Keratinocyte (primary cell): ENCODE measurements around the gene BLZF1. TPM values are rescaled to one million over a fixed set of nuclear protein-coding genes. Genes with fewer than 3 reads are reported as not detected.

Experiments
- DNase-seq: peaks from one replicate; pipeline ENCODE4 v3.0.0-alpha.2; 2011; ENCODE audit warnings: low read depth, missing footprints, low spot score
- FAIRE-seq: peaks from 2 replicates; lab custom pipeline; 2011; peaks lifted over from hg19 to GRCh38; lab: Jason Lieb, UNC
- H2AFZ ChIP-seq: 2 replicates; pipeline ENCODE4 v1.6.0; 2012; ENCODE audit warnings: low read length, control low read depth, inconsistent platforms; ENCODE audit not compliant: control insufficient read depth
- H3K27ac ChIP-seq: 2 replicates; pipeline ENCODE4 v1.5.1; 2011; ENCODE audit warnings: low read length; ENCODE audit not compliant: control insufficient read depth, insufficient read depth
- H3K27me3 ChIP-seq: 3 replicates; pipeline ENCODE4 v1.6.0; 2011; ENCODE audit warnings: low read length; ENCODE audit not compliant: control insufficient read depth, insufficient read depth; ENCODE audit errors: extremely low read depth
- H3K36me3 ChIP-seq, 2 experiments: 2 replicates in 1 of 2; 3 replicates in 1 of 2; pipeline ENCODE4 v1.5.1; 2011; ENCODE audit warnings: low read length in 2 of 2, mild to moderate bottlenecking in 1 of 2; ENCODE audit not compliant: control insufficient read depth in 2 of 2, insufficient read depth in 2 of 2; ENCODE audit errors: extremely low read depth in 1 of 2
- H3K4me1 ChIP-seq: 3 replicates; pipeline ENCODE4 v1.5.1; 2011; ENCODE audit warnings: low read length; ENCODE audit not compliant: control insufficient read depth, insufficient read depth; ENCODE audit errors: extremely low read depth
- H3K4me2 ChIP-seq: 3 replicates; pipeline ENCODE4 v1.6.0; 2011; ENCODE audit warnings: low read depth, low read length; ENCODE audit not compliant: control insufficient read depth, insufficient read depth; ENCODE audit errors: extremely low read depth
- H3K4me3 ChIP-seq, 3 experiments: fragments of 200-600 bp in 1 of 3; sonication (generic) in 1 of 3; 2 replicates in 2 of 3; 3 replicates in 1 of 3; pipeline ENCODE4 v1.5.1; 2011 to 2016; ENCODE audit warnings: low read length in 3 of 3, mild to moderate bottlenecking in 3 of 3, control low read depth in 2 of 3, inconsistent platforms in 1 of 3, low read depth in 1 of 3, mixed read lengths in 1 of 3, mixed run types in 1 of 3, moderate library complexity in 1 of 3; ENCODE audit not compliant: control insufficient read depth in 2 of 3, insufficient read depth in 2 of 3; ENCODE audit errors: extremely low read depth in 1 of 3
- H3K79me2 ChIP-seq: 2 replicates; pipeline ENCODE4 v1.6.0; 2012; ENCODE audit warnings: low read length; ENCODE audit not compliant: control insufficient read depth, insufficient read depth
- H3K9ac ChIP-seq: 3 replicates; pipeline ENCODE4 v1.6.0; 2011; ENCODE audit warnings: low read length; ENCODE audit not compliant: control insufficient read depth, insufficient read depth; ENCODE audit errors: extremely low read depth
- H3K9me1 ChIP-seq: 3 replicates; pipeline ENCODE4 v1.6.0; 2011; ENCODE audit warnings: low read length; ENCODE audit not compliant: control insufficient read depth, insufficient read depth; ENCODE audit errors: extremely low read depth
- H3K9me3 ChIP-seq: 2 replicates; pipeline ENCODE4 v1.5.1; 2012; ENCODE audit warnings: low read depth, low read length; ENCODE audit not compliant: control insufficient read depth
- H4K20me1 ChIP-seq: 3 replicates; pipeline ENCODE4 v1.6.0; 2011; ENCODE audit warnings: low read length; ENCODE audit not compliant: control insufficient read depth, insufficient read depth; ENCODE audit errors: extremely low read depth
- EZH2 ChIP-seq: IDR thresholded peaks from one replicate; pipeline ENCODE4 v1.6.1; 2012; ENCODE audit warnings: inconsistent platforms, mild to moderate bottlenecking, low read length, moderate library complexity
- dilution Hi-C: fragments of 300-500 bp; cut with MboI; formaldehyde crosslinking; loops from one replicate; pipeline ENCODE4 v1.7.0; 2020; ENCODE audit warnings: low sequenced_read_pairs; ENCODE audit not compliant: extremely low pct_ligation_motif_present
- polyA plus RNA-seq, 5 experiments: library from polyadenylated mRNA; depleted of rRNA in 3 of 5; stranded (reverse) in 3 of 5; stranded (forward) in 1 of 5; unstranded in 1 of 5; fragments of >200 nt; gene quantifications; 1 replicate in 1 of 5; 2 replicates in 3 of 5; 3 replicates in 1 of 5; pipeline versions ENCODE4 v1.2.1 to v1.2.3, GENCODE V29; 2011 to 2012; ENCODE audit warnings: missing spikeins in 2 of 5, low read depth in 1 of 5, low replicate concordance in 1 of 5
- TF ChIP-seq, protein P1 (sequence below), 3 experiments: IDR thresholded peaks in 1 of 3; conservative IDR thresholded peaks in 1 of 3; optimal IDR thresholded peaks in 1 of 3; 2 replicates in 2 of 3; 3 replicates in 1 of 3; pipeline versions ENCODE3 to v1.5.1; 2011; ENCODE audit warnings: low read length in 3 of 3, mild to moderate bottlenecking in 3 of 3, moderate library complexity in 2 of 3, control low read depth in 1 of 3, inconsistent platforms in 1 of 3; ENCODE audit not compliant: insufficient read depth in 2 of 3; ENCODE audit errors: extremely low read depth in 1 of 3

The BLZF1 gene
- polyA plus RNA-seq, 1 donor (not counting 4 experiments of a cell fraction or from before 2014, with no cell fraction given): 50.9 TPM

DNA sequence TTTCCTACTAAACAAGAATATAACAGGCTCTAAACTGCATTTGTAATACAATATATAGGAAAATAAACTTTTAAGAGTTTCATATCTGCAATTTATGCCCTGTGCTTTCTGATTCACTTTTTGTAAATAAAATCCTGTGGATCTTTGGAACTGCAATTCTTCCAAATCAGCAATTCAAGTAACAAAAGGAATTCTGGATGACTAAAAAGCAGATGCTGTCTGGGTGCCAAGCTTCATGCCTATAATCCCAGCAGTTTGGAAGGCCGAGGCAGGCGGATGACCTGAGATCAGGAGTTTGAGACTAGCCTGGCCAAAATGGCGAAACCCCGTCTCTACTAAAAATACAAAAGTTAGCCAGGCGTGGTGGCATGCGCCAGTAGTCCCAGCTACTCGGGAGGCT lies 6.7 kb upstream of the BLZF1 start:
- H3K27me3 ChIP-seq: no peaks in the 10 kb centered on the region
- no peak overlapping the region for H3K9ac ChIP-seq
- FAIRE-seq (no peak), DNase-seq (no peak)
- no peaks in the 10 kb centered on the region for H3K9me1 ChIP-seq
- no peak overlapping the region for H3K4me2 ChIP-seq
- no peak overlapping the region for H3K4me3 ChIP-seq
- H2AFZ ChIP-seq: no peak overlapping the region
- TF ChIP-seq, protein P1, sequence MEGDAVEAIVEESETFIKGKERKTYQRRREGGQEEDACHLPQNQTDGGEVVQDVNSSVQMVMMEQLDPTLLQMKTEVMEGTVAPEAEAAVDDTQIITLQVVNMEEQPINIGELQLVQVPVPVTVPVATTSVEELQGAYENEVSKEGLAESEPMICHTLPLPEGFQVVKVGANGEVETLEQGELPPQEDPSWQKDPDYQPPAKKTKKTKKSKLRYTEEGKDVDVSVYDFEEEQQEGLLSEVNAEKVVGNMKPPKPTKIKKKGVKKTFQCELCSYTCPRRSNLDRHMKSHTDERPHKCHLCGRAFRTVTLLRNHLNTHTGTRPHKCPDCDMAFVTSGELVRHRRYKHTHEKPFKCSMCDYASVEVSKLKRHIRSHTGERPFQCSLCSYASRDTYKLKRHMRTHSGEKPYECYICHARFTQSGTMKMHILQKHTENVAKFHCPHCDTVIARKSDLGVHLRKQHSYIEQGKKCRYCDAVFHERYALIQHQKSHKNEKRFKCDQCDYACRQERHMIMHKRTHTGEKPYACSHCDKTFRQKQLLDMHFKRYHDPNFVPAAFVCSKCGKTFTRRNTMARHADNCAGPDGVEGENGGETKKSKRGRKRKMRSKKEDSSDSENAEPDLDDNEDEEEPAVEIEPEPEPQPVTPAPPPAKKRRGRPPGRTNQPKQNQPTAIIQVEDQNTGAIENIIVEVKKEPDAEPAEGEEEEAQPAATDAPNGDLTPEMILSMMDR (optimal IDR thresholded peaks at IDR 0.05 in 1 of 3, IDR thresholded peaks at IDR 0.05 in 1 of 3, conservative IDR thresholded peaks at IDR 0.05 in 1 of 3; ENCODE audit: extremely low read depth in 1 of 3, insufficient read depth in 2 of 3, low read length in 3 of 3): no peak
- no peak for TF ChIP-seq EZH2
- peaks cover 31% of the 10 kb centered on the region for H3K79me2 ChIP-seq
- peaks cover 0 to 8% of the 10 kb centered on the region in 2 experiments for H3K36me3 ChIP-seq
- H4K20me1 ChIP-seq: no peaks in the 10 kb centered on the region
- peaks cover 35% of the 10 kb centered on the region for H3K4me1 ChIP-seq
- no peak overlapping the region for H3K27ac ChIP-seq
- dilution Hi-C loops: no loop called here
- no peaks in the 10 kb centered on the region for H3K9me3 ChIP-seq

- H3K9ac ChIP-seq: peak overlapping the region; percentile 39
- peaks cover 0 to 8% of the 10 kb centered on the region in 2 experiments for H3K36me3 ChIP-seq
- no peak for TF ChIP-seq EZH2
- TF ChIP-seq, protein P1 (optimal IDR thresholded peaks at IDR 0.05 in 1 of 3, IDR thresholded peaks at IDR 0.05 in 1 of 3, conservative IDR thresholded peaks at IDR 0.05 in 1 of 3; ENCODE audit: extremely low read depth in 1 of 3, insufficient read depth in 2 of 3, low read length in 3 of 3): no peak
- no peaks in the 10 kb centered on the region for H3K9me1 ChIP-seq
- no peaks in the 10 kb centered on the region for H4K20me1 ChIP-seq
- H3K79me2 ChIP-seq: peaks cover 41% of the 10 kb centered on the region
- peak; percentile 77 for DNase-seq
- peak; percentile 94 for FAIRE-seq
- H3K4me3 ChIP-seq: peak overlapping the region in 1 of 3 experiments; percentile 5
- H3K4me1 ChIP-seq: peaks cover 35% of the 10 kb centered on the region
- H2AFZ ChIP-seq: peak overlapping the region; percentile 29
- dilution Hi-C loops: no loop called here
- peak overlapping the region; percentile 87 for H3K27ac ChIP-seq
- no peaks in the 10 kb centered on the region for H3K9me3 ChIP-seq
- no peaks in the 10 kb centered on the region for H3K27me3 ChIP-seq
- peak overlapping the region; percentile 79 for H3K4me2 ChIP-seq
These were observed 4.8 kb upstream of the BLZF1 start for GRCh38 chr1:169363046-169363730.
